GM18858 (cell line): ENCODE results near the gene BCAT1.
"Not testable (repeated sequence)": the region's sequence is repeated elsewhere in the genome, so short reads cannot be mapped to it uniquely, and the experiment has no call there.

Source experiments
- ATAC-seq: cut with Tn5 transposase; IDR thresholded peaks from one replicate; pipeline ENCODE4 v1.9.1; 2021; ENCODE audit not compliant: unreplicated experiment

BCAT1 gene

GRCh38 chr12:24820872-24821271, 128.0 kb downstream of the BCAT1 start:
- ATAC-seq: no peak

DNA sequence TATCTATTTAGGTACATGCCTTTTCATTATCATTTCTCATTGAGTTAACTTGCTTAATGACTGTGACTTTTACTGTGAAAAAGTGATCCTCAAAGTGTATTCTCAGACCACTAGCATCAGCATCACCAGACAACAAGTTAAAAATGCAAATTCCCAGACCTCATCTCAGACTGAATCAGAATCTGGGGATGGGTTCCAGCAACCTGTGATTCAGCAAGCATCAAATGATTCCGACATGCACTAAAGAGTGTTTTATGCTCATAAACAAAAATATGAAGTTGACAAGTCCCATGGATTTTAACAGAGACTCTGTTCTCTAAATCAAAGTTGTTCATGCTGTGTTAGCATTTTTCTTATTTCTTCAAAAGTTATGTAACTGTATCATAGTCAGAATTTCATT, 130.6 kb downstream of the BCAT1 start:
- ATAC-seq: no peak

DNA sequence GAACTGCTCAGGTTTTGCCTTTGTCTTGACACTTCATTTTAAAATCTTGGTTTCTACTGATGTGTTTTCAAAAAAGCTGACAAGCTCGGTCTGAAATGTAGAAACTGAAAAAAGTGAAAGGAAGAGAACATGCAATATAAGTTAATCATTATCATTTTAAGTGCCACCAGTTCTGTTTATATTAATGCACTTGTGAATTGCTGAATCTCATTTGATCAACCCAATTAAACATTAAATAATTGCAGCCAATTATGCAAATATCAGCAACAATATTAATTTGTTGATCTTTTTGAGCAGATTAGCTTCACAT, 133.8 kb downstream of the BCAT1 start:
- peak; percentile 33 for ATAC-seq

GRCh38 chr12:24814379-24815113, 134.4 kb downstream of the BCAT1 start:
- peak; percentile 84 for ATAC-seq

- no peak for ATAC-seq
Measured at GRCh38 chr12:24810378-24810777, 138.5 kb downstream of the BCAT1 start.

GRCh38 chr12:24809306-24809705, 139.6 kb downstream of the BCAT1 start:
- not testable (repeated sequence) for ATAC-seq

DNA sequence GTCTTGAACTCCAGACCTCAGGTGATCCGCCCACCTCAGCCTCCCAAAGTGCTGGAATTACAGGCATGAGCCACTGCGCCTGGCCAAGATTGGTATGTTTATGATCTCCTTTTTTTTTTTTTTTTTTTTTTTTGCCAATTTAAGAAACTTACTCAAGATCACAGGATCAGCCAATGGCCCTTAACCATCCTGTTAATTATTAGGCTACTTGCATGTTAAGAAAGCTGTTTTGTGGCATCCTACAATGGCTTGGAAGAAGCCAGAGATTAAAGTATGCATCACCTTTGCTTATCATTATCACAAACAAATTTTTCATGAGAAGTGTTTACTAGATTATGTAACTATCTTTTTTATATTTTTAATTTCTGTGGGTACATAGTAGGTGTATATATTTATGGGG, 140.2 kb downstream of the BCAT1 start:
- no peak for ATAC-seq

GRCh38 chr12:24806386-24806785, 142.5 kb downstream of the BCAT1 start:
- ATAC-seq: no peak

GRCh38 chr12:24803430-24804245, 145.3 kb downstream of the BCAT1 start:
- ATAC-seq: no peak

DNA sequence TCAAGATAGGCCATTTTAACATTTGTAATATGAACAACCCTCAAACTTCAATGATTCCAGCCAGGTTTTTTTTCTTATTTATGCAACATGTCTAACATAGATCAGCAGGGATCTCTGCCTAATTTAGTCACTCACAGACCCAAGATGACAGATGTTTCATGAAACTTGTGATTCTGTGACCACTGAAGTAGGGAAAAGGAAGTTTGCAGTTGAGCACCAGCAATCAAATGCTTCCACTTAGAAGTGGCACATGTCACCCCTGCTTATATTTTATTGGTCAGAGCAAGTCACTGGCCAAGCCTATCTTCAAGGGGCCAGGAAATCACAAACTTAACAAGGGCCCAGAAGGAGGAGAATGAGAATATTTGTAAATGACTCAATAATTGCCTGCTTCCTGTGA, 150.6 kb downstream of the BCAT1 start:
- ATAC-seq: peak; percentile 93

DNA sequence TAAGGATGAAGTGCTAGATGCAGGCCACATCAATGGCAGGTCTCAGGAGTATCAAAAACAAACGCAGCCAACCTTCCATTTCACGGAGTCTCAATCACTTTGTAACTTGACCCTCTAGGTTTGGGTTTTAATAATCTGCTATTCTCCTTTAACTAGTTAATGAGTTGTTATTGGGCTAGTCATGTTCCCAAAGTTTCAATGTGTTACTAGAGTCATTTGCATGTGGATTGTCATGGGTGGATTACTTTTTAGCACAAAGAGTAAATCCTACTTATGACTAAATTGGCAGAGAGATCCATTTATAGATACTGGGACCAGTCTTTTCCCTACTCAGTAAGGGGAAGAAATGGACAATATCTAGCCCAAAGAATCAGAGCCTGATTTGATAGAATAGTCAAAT, 151.0 kb downstream of the BCAT1 start:
- no peak for ATAC-seq

- no peak for ATAC-seq
Measured at GRCh38 chr12:24796876-24797275, 152.0 kb downstream of the BCAT1 start.

- no peak for ATAC-seq
Measured at GRCh38 chr12:24795699-24796347, 153.1 kb downstream of the BCAT1 start.

- ATAC-seq: no peak
Measured at GRCh38 chr12:24791622-24792021, 157.3 kb downstream of the BCAT1 start.

DNA sequence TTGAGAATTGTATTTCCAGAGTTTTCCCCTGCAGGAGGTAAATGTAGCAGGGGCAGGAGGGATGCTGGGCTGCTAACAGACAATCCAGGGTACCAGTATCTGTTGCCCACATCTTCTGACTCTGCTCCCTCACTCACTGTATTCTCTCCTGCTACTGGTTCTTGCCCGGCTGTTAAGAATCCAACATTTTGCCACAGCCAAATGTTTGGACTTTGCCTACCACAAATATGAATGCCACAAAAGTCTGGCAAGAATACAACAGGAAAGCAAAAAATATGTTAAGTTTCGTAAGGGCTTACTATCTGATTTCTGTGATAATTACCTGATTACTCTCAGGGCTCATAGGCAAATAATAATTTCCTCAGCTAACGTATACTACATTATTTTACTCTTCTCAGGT, 160.0 kb downstream of the BCAT1 start:
- ATAC-seq: no peak

DNA sequence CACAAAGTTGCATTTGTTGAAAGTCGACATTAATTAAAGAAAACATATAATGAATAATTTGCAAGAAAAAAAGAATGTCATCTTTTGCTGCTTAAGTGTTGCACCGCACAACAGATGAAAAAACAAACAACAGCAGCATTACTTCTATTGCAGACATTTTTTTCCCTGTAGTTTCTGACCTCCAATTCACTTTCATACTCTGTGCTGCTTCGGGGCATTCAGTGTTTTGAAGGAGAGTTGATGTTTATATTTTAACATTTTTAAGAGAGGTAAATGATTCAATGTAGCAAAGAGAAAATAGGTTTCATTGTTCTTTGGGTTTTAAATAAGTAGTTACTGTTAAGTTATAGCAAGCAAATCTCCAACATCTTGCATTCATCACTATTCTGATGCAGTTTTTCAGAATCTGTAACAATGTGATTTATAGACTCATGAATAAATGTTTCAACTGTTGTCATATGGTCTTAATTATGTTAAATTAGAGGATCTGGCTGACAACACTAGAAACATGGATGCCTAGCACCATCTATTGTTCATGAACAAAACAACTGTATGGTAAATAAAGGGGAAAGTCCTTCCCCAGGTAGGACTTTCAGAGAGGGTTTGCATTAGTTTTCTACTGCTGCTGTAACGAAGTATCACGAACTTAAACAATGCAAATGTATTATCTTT, 168.1 kb downstream of the BCAT1 start:
- no peak for ATAC-seq

DNA sequence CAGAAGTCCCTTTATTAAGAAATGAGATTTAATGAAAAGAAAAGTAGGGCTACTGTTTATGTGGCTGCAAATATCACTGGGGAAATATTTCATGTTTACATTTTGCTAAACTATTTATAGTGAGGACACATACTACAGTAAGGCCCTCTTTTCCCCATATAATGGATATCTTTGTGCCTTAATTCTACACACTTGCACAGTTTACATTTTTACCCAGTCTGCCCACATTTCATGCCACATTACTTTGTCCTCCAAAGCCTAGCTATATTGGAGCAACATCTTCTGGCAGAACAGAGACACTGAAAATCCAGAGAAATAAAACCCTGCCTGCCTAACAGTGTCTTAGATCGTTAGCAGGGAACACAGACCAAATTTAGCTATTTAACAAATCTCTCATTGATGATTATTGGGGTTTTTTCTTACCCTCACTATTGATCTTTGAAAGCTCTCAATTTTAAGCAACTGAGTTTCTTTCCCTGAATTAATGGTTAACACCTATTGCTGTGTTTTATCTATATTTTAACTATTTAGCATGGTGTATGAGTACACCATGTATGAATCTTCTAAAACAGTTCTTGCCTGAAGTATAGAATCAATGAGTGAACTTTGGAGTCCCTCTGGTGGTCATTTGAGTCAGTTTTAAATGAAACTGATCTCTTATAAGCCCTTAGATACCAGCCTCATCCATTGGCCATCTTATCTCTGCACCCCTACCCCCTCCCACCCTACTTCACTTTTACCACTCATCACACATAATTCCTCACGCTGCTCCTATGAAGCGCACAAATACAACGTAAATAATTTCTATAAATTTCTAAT, 170.2 kb downstream of the BCAT1 start:
- ATAC-seq: peak; percentile 81

GRCh38 chr12:24777359-24777758, 171.5 kb downstream of the BCAT1 start:
- ATAC-seq: no peak

GRCh38 chr12:24776861-24777260, 172.0 kb downstream of the BCAT1 start:
- no peak for ATAC-seq

- no peak for ATAC-seq
Measured at GRCh38 chr12:24775073-24775472, 173.8 kb downstream of the BCAT1 start.

- no peak for ATAC-seq
Measured at GRCh38 chr12:24773996-24774395, 174.9 kb downstream of the BCAT1 start.
